IPS-15b (cell line): ENCODE data around the gene WDTC1.

Source experiments
- H3K27me3 ChIP-seq: one replicate; pipeline ENCODE4 v1.6.1; 2013; ENCODE audit warnings: low read length; ENCODE audit not compliant: control insufficient read depth, insufficient read depth
- H3K36me3 ChIP-seq: one replicate; pipeline ENCODE4 v1.6.1; 2013; ENCODE audit warnings: low read length; ENCODE audit not compliant: control insufficient read depth, insufficient read depth
- H3K4me1 ChIP-seq: one replicate; pipeline ENCODE4 v1.6.1; 2013; ENCODE audit warnings: mild to moderate bottlenecking, low read length; ENCODE audit not compliant: control insufficient read depth, insufficient read depth
- H3K4me3 ChIP-seq: one replicate; pipeline ENCODE4 v1.5.1; 2013; ENCODE audit warnings: low read depth, low read length
- H3K9ac ChIP-seq: one replicate; pipeline ENCODE4 v1.6.1; 2013; ENCODE audit warnings: low read depth, mild to moderate bottlenecking, low read length
- H3K9me3 ChIP-seq: one replicate; pipeline ENCODE4 v1.6.1; 2013; ENCODE audit warnings: mild to moderate bottlenecking, low read length; ENCODE audit not compliant: control insufficient read depth, insufficient read depth

WDTC1 gene

DNA sequence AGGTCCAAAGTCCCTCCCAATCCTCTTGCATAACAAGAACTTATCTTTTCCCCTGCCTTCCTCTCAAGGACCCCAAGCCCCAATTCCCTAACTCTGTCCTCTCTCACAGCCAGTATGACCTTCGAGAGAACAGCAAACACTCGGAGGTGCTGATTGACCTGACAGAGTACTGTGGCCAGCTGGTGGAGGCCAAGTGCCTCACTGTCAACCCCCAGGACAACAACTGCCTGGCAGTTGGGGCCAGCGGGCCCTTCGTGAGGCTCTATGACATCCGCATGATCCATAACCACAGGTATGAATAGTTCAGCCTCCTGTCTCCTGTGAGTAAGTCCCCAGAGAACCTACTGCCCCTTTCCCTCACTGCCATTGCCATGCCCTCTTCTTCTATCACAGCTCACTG, 57.7 kb downstream of the WDTC1 start:
- Histone ChIP-seq H3K9me3 (no peaks in the 10 kb centered on the region), H3K27me3 (no peaks in the 10 kb centered on the region), H3K4me1 (no peaks in the 10 kb centered on the region), H3K4me3 (no peak overlapping the region), H3K36me3 (no peaks in the 10 kb centered on the region), H3K9ac (no peak overlapping the region)

DNA sequence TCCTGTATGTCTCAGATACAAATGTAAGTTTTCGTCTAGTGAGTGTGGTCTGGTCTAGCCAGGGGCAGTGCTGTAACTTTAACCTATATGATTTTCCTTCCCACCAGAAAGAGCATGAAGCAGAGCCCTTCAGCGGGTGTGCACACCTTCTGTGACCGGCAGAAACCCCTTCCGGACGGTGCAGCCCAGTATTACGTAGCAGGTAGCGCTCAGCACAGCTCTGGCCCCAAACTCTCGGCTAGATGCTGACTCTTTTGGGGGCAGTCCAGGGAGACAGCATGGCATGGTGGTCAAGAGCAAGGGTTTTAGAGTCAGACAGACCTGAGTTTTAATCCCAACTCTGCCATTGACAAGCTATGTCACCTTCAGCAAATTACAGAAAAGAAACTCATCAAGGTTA, 59.5 kb downstream of the WDTC1 start:
- Histone ChIP-seq H3K4me1 (peaks cover 3% of the 10 kb centered on the region), H3K9ac (no peak overlapping the region), H3K9me3 (no peaks in the 10 kb centered on the region), H3K4me3 (no peak overlapping the region), H3K27me3 (no peaks in the 10 kb centered on the region), H3K36me3 (peaks cover 5% of the 10 kb centered on the region)

- Histone ChIP-seq H3K27me3 (no peaks in the 10 kb centered on the region), H3K4me3 (no peak overlapping the region), H3K9ac (no peak overlapping the region), H3K4me1 (peaks cover 13% of the 10 kb centered on the region), H3K36me3 (peaks cover 5% of the 10 kb centered on the region), H3K9me3 (no peaks in the 10 kb centered on the region)
Measured at GRCh38 chr1:27296773-27297291, 62.4 kb downstream of the WDTC1 start.

GRCh38 chr1:27297903-27298302, 63.5 kb downstream of the WDTC1 start:
- Histone ChIP-seq H3K9me3 (no peaks in the 10 kb centered on the region), H3K4me3 (no peak overlapping the region), H3K9ac (no peak overlapping the region), H3K36me3 (peaks cover 5% of the 10 kb centered on the region), H3K27me3 (no peaks in the 10 kb centered on the region), H3K4me1 (peaks cover 13% of the 10 kb centered on the region)

GRCh38 chr1:27298632-27299384, 64.4 kb downstream of the WDTC1 start:
- H3K4me3 ChIP-seq: no peak overlapping the region
- H3K9ac ChIP-seq: no peak overlapping the region

DNA sequence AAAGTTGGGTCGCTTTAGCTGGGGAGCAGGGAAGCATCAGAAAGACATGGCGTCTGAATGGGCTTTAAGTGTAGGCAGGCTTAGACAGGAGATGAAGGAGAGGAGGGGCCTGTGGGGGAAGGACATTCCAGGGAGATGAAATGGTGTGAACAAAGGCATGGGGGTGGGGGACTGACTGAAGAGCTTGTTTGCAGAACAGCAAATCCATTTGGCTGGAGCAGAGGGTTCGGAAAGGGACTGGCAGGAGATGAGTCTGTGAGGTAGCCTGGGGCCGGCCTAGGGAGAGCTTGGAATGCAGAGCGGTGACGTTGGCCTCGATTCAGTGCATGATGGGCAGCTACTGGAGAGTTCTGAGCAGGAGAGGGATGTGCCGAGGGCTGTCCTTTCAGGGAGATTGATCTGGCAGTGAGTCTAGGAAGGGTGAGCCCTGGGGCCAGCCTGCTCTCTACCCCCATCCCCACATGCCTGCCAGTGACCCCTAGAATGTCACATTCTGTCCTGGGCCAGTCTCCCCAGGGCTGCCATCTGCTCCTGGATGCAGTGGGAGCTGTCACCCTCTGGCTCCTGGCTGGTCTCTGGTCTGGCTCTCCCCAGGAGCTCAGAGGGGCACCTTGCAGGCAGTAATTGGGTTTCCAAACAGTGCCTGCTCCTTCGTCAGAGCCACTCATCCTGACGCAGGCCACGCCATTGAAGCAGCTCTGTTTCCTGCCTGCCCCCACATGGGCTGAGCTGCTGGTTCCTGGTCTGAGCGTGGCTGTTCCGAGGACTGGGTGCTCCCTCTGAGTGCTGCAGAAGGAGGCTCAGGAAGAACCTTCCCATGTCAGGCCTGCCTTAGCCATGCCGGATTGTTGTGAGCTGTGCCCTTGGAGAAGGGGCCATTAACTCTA, 65.2 kb downstream of the WDTC1 start:
- Histone ChIP-seq H3K27me3 (no peaks in the 10 kb centered on the region), H3K4me3 (no peak overlapping the region), H3K9me3 (no peaks in the 10 kb centered on the region), H3K4me1 (peaks cover 13% of the 10 kb centered on the region), H3K9ac (no peak overlapping the region), H3K36me3 (peaks cover 5% of the 10 kb centered on the region)

More at GRCh38 chr1:27298632-27299384, 64.4 kb downstream of the WDTC1 start:
- H3K4me1 ChIP-seq: peaks cover 13% of the 10 kb centered on the region
- H3K27me3 ChIP-seq: no peaks in the 10 kb centered on the region
- H3K9me3 ChIP-seq: no peaks in the 10 kb centered on the region
- peaks cover 5% of the 10 kb centered on the region for H3K36me3 ChIP-seq

- Histone ChIP-seq H3K27me3 (no peaks in the 10 kb centered on the region), H3K4me1 (peaks cover 13% of the 10 kb centered on the region), H3K9ac (peak overlapping the region; percentile 60), H3K36me3 (peaks cover 5% of the 10 kb centered on the region), H3K9me3 (no peaks in the 10 kb centered on the region), H3K4me3 (no peak overlapping the region)
Measured at GRCh38 chr1:27300341-27301051, 66.1 kb downstream of the WDTC1 start.

GRCh38 chr1:27301052-27301422, 66.6 kb downstream of the WDTC1 start:
- H3K4me1 ChIP-seq: peaks cover 13% of the 10 kb centered on the region

DNA sequence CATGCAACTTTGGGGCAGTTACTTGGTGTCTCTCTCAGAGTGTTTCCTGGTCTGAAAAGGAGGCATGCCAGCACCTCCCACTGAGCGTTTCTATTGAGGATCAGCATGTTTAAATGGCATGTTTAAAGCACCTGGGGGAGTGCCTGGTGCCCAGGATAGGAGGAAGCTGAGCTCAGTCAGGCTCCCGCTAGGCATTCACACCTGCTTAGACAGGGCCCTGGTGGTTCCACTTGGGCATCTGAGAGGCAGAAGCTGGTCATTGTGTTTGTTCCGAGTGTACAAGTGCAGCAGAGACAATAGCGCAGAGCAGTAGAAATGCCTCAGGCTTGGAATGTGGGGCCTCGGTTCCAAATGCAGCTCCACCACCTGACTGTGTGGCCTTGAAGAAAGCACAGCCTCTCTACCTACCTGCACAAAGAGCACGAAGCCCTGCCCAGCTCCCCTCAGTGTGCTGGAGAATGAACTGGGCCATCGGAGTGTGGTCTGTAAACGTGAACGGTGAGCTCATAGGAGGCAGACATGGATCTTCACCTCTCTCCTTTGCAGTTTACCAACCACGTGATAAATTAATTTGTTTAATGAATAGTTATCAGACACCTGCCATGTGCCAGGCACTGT, 67.3 kb downstream of the WDTC1 start:
- no peaks in the 10 kb centered on the region for H3K27me3 ChIP-seq
- H3K9ac ChIP-seq: no peak overlapping the region
- H3K4me1 ChIP-seq: peaks cover 13% of the 10 kb centered on the region
- peaks cover 5% of the 10 kb centered on the region for H3K36me3 ChIP-seq
- H3K4me3 ChIP-seq: no peak overlapping the region
- no peaks in the 10 kb centered on the region for H3K9me3 ChIP-seq

More at GRCh38 chr1:27301052-27301422, 66.6 kb downstream of the WDTC1 start:
- H3K9me3 ChIP-seq: no peaks in the 10 kb centered on the region
- peaks cover 5% of the 10 kb centered on the region for H3K36me3 ChIP-seq
- no peaks in the 10 kb centered on the region for H3K27me3 ChIP-seq
- H3K4me3 ChIP-seq: no peak overlapping the region
- peak overlapping the region; percentile 60 for H3K9ac ChIP-seq

- Histone ChIP-seq H3K4me1 (peaks cover 16% of the 10 kb centered on the region), H3K27me3 (no peaks in the 10 kb centered on the region), H3K36me3 (peaks cover 5% of the 10 kb centered on the region), H3K9me3 (no peaks in the 10 kb centered on the region), H3K4me3 (no peak overlapping the region), H3K9ac (no peak overlapping the region)
Measured at GRCh38 chr1:27302612-27303011, 68.2 kb downstream of the WDTC1 start.

DNA sequence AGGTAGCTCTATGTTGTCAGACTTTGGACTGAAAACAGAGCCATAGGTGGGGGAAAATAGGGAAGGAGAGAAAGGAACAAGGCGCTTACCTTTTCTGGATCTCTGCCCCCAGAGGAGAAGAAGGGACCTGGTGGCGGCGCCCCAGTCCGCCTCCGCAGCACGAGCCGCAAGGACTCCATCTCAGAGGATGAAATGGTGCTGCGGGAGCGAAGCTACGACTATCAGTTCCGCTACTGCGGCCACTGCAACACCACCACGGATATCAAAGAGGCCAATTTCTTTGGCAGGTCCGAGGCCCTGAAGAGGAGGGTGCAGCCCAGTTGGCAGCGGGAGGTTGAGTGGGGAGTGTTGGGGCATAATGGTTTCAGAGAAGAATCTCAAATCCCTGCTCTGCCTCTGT, 69.1 kb downstream of the WDTC1 start:
- Histone ChIP-seq H3K4me3 (no peak overlapping the region), H3K4me1 (peaks cover 20% of the 10 kb centered on the region), H3K27me3 (no peaks in the 10 kb centered on the region), H3K9ac (no peak overlapping the region), H3K9me3 (no peaks in the 10 kb centered on the region), H3K36me3 (no peaks in the 10 kb centered on the region)
